ENCODE results near the gene SCD.

DNA sequence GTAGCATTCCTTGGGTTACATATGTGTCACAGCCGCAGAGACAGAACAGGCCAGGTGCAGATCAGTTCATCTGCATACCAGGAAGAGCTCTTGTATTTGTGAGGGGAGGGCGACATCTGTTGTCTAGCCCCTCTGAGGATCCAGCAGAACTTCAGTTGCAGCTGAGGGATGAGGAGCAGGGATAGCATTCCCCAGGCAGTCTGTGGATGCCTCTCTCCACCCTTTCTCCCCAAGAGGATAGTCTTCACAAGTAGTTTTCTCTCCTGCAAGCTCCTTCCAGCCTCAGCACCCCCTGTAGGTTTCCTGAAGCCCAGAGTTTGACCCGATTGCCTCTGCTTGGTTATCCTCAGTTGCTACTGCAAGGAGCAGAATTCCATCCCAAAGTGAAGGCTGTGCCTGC is 2.6 kb downstream of the SCD start:
- TF ChIP-seq CREB1 (IDR thresholded peaks at IDR 0.05; ENCODE audit: low read depth) (no peak), EP300 (IDR thresholded peaks at IDR 0.05; ENCODE audit: borderline replicate concordance) (no peak), TEAD4 (IDR thresholded peaks at IDR 0.05) (no peak), RAD21 (IDR thresholded peaks at IDR 0.05; ENCODE audit: low read depth) (no peak), CEBPB (IDR thresholded peaks at IDR 0.05) (no peak), TCF12 (IDR thresholded peaks at IDR 0.05; ENCODE audit: low read depth) (no peak), ZBTB7A (IDR thresholded peaks at IDR 0.05; ENCODE audit: low read depth) (no peak)
- TF ChIP-seq, protein P1, sequence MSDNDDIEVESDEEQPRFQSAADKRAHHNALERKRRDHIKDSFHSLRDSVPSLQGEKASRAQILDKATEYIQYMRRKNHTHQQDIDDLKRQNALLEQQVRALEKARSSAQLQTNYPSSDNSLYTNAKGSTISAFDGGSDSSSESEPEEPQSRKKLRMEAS (IDR thresholded peaks at IDR 0.05): no peak
- TF ChIP-seq, protein P2, sequence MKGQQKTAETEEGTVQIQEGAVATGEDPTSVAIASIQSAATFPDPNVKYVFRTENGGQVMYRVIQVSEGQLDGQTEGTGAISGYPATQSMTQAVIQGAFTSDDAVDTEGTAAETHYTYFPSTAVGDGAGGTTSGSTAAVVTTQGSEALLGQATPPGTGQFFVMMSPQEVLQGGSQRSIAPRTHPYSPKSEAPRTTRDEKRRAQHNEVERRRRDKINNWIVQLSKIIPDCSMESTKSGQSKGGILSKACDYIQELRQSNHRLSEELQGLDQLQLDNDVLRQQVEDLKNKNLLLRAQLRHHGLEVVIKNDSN (IDR thresholded peaks at IDR 0.05): no peak
- TF ChIP-seq, protein P3, sequence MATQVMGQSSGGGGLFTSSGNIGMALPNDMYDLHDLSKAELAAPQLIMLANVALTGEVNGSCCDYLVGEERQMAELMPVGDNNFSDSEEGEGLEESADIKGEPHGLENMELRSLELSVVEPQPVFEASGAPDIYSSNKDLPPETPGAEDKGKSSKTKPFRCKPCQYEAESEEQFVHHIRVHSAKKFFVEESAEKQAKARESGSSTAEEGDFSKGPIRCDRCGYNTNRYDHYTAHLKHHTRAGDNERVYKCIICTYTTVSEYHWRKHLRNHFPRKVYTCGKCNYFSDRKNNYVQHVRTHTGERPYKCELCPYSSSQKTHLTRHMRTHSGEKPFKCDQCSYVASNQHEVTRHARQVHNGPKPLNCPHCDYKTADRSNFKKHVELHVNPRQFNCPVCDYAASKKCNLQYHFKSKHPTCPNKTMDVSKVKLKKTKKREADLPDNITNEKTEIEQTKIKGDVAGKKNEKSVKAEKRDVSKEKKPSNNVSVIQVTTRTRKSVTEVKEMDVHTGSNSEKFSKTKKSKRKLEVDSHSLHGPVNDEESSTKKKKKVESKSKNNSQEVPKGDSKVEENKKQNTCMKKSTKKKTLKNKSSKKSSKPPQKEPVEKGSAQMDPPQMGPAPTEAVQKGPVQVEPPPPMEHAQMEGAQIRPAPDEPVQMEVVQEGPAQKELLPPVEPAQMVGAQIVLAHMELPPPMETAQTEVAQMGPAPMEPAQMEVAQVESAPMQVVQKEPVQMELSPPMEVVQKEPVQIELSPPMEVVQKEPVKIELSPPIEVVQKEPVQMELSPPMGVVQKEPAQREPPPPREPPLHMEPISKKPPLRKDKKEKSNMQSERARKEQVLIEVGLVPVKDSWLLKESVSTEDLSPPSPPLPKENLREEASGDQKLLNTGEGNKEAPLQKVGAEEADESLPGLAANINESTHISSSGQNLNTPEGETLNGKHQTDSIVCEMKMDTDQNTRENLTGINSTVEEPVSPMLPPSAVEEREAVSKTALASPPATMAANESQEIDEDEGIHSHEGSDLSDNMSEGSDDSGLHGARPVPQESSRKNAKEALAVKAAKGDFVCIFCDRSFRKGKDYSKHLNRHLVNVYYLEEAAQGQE (IDR thresholded peaks at IDR 0.05; ENCODE audit: low read depth): no peak
